ENCODE data around the gene USP25. TPM values are rescaled to one million over a fixed set of nuclear protein-coding genes. Genes with fewer than 3 reads are reported as not detected.

The USP25 gene
- total and polyA plus RNA-seq, 2 donors (not counting 1 experiment from before 2014, with no cell fraction given): 14.2 to 55.5 TPM

- Histone ChIP-seq H3K4me3 (ENCODE audit: control extremely low read depth in 1 of 5, extremely low read depth in 1 of 5, insufficient read depth in 1 of 5, low read depth in 2 of 5, low read length in 4 of 5) (no peak overlapping the region), H2AFZ (ENCODE audit: insufficient read depth, low read depth, low read length, poor library complexity, severe bottlenecking) (no peak overlapping the region), H3K4me2 (replicated peaks; ENCODE audit: low read depth, low read length, poor library complexity, severe bottlenecking) (no peak overlapping the region), H3K27ac (ENCODE audit: low read length in 2 of 2) (no peak overlapping the region), H3K4me1 (ENCODE audit: control insufficient read depth in 2 of 2, insufficient read depth in 2 of 2, low read length in 2 of 2) (peaks cover 11 to 22% of the 10 kb centered on the region in 2 donors), H3K36me3 (replicated peaks in 1 of 2; ENCODE audit: control extremely low read depth in 1 of 2, control insufficient read depth in 1 of 2, extremely low read depth in 1 of 2, insufficient read depth in 2 of 2, low read length in 1 of 2) (peaks cover 4 to 6% of the 10 kb centered on the region in 2 experiments), H4K20me1 (ENCODE audit: control insufficient read depth, insufficient read depth, low read length, poor library complexity, severe bottlenecking) (peaks cover 70% of the 10 kb centered on the region), H3K27me3 (replicated peaks in 1 of 4; ENCODE audit: control extremely low read depth in 1 of 4, control insufficient read depth in 3 of 4, insufficient read depth in 4 of 4, low read length in 3 of 4) (no peaks in the 10 kb centered on the region), H3K79me2 (ENCODE audit: control insufficient read depth, insufficient read depth, low read length) (peaks cover 98% of the 10 kb centered on the region), H3K9ac (ENCODE audit: low read length) (no peak overlapping the region), H3K9me3 (ENCODE audit: control extremely low read depth in 1 of 3, control insufficient read depth in 2 of 3, insufficient read depth in 1 of 3, low read length in 2 of 3) (peaks cover 0 to 3% (median 0%) of the 10 kb centered on the region in 3 donors)
- DNase-seq (no peak), ATAC-seq (ENCODE audit: low read depth) (no peak)
- POLR2A ChIA-PET: interaction anchor here (0.7 kb wide), 1 partner anchor 12 kb away, joined by 9 read pairs; no protein-coding TSS in a partner anchor
- Mint-ChIP-seq H3K4me1 (peaks cover 81% of the 10 kb centered on the region), H3K27me3 (no peaks in the 10 kb centered on the region), H3K4me3 (no peak overlapping the region), H3K27ac (no peak overlapping the region), H3K9me3 (ENCODE audit: insufficient read depth) (no peaks in the 10 kb centered on the region)
- CTCF ChIA-PET: no interaction called here
- 80% methylated on average over 1 of the region's 3 CpGs for WGBS (ENCODE audit: insufficient coverage)
- TF ChIP-seq CTCF (IDR thresholded peaks at IDR 0.05) (no peak), EZH2 (IDR thresholded peaks at IDR 0.05; ENCODE audit: borderline replicate concordance, insufficient read depth, low read depth, low read length, poor library complexity, severe bottlenecking) (no peak)
- intact Hi-C loops (cut with micrococcal nuclease): no loop called here
Observed at GRCh38 chr21:15740383-15740782, 10.6 kb downstream of the USP25 start.

GRCh38 chr21:15741510-15741909 is 11.7 kb downstream of the USP25 start:
- no peak overlapping the region for H3K27ac Mint-ChIP-seq
- no CpG with 5 or more reads among the region's 1 CpG for WGBS (ENCODE audit: insufficient coverage)

More at GRCh38 chr21:15741510-15741909, 11.7 kb downstream of the USP25 start:
- CTCF ChIA-PET: no interaction called here
- Histone ChIP-seq H3K4me1 (ENCODE audit: control insufficient read depth in 2 of 2, insufficient read depth in 2 of 2, low read length in 2 of 2) (peaks cover 11 to 22% of the 10 kb centered on the region in 2 donors), H4K20me1 (ENCODE audit: control insufficient read depth, insufficient read depth, low read length, poor library complexity, severe bottlenecking) (peaks cover 79% of the 10 kb centered on the region), H3K4me2 (replicated peaks; ENCODE audit: low read depth, low read length, poor library complexity, severe bottlenecking) (no peak overlapping the region), H3K9me3 (ENCODE audit: control extremely low read depth in 1 of 3, control insufficient read depth in 2 of 3, insufficient read depth in 1 of 3, low read length in 2 of 3) (peaks cover 0 to 3% (median 0%) of the 10 kb centered on the region in 3 donors), H3K9ac (ENCODE audit: low read length) (no peak overlapping the region), H3K4me3 (ENCODE audit: control extremely low read depth in 1 of 5, extremely low read depth in 1 of 5, insufficient read depth in 1 of 5, low read depth in 2 of 5, low read length in 4 of 5) (no peak overlapping the region), H2AFZ (ENCODE audit: insufficient read depth, low read depth, low read length, poor library complexity, severe bottlenecking) (no peak overlapping the region), H3K36me3 (replicated peaks in 1 of 2; ENCODE audit: control extremely low read depth in 1 of 2, control insufficient read depth in 1 of 2, extremely low read depth in 1 of 2, insufficient read depth in 2 of 2, low read length in 1 of 2) (peaks cover 4 to 6% of the 10 kb centered on the region in 2 experiments), H3K27me3 (replicated peaks in 1 of 4; ENCODE audit: control extremely low read depth in 1 of 4, control insufficient read depth in 3 of 4, insufficient read depth in 4 of 4, low read length in 3 of 4) (no peaks in the 10 kb centered on the region), H3K79me2 (ENCODE audit: control insufficient read depth, insufficient read depth, low read length) (peaks cover 99% of the 10 kb centered on the region), H3K27ac (ENCODE audit: low read length in 2 of 2) (no peak overlapping the region)
- no peaks in the 10 kb centered on the region for H3K9me3 Mint-ChIP-seq (ENCODE audit: insufficient read depth)
- POLR2A ChIA-PET: no interaction called here
- peaks cover 78% of the 10 kb centered on the region for H3K4me1 Mint-ChIP-seq
- ATAC-seq (ENCODE audit: low read depth) (no peak), DNase-seq (no peak)
- no peaks in the 10 kb centered on the region for H3K27me3 Mint-ChIP-seq
- TF ChIP-seq CTCF (IDR thresholded peaks at IDR 0.05): no peak
- no peak for TF ChIP-seq EZH2 (IDR thresholded peaks at IDR 0.05; ENCODE audit: borderline replicate concordance, insufficient read depth, low read depth, low read length, poor library complexity, severe bottlenecking)
- no peak overlapping the region for H3K4me3 Mint-ChIP-seq
- intact Hi-C loops (cut with micrococcal nuclease): no loop called here

All from B cell (primary cell).